SU-DHL-6 (cell line): ENCODE results near the gene SNX9.

Experiments used
- CTCF ChIP-seq: fragments of 200-600 bp; sonication (generic); IDR thresholded peaks from one replicate; pipeline ENCODE4 v1.5.1; 2017; ENCODE audit warnings: antibody characterized with exemption, mild to moderate bottlenecking, low read length, moderate library complexity; ENCODE audit not compliant: insufficient read depth, poor library complexity, severe bottlenecking
- EZH2phosphoT487 ChIP-seq: fragments of 200-600 bp; sonication (generic), shearing (Covaris generic); conservative IDR thresholded peaks from 2 replicates; pipeline ENCODE4 v1.6.1; 2018; ENCODE audit warnings: mild to moderate bottlenecking, antibody characterized with exemption, low read length, moderate library complexity, mixed read lengths

- TF ChIP-seq CTCF = no peak
- no peak for TF ChIP-seq EZH2phosphoT487
Measured at GRCh38 chr6:157809613-157810012, 13.4 kb upstream of the SNX9 start.
